ENCODE data around the gene NEK10. TPM values are rescaled to one million over a fixed set of nuclear protein-coding genes. Genes with fewer than 3 reads are reported as not detected.

Gene NEK10
- total RNA-seq, 2 experiments from 2014 or later = 0.19 to 0.57 TPM

- H3K4me3 Mint-ChIP-seq = no peak overlapping the region
- CTCF ChIA-PET = no interaction called here
These were observed 278.7 kb downstream of the NEK10 start for GRCh38 chr3:27090275-27091041.

GRCh38 chr3:27089645-27090044 is 279.5 kb downstream of the NEK10 start:
- Mint-ChIP-seq H3K27me3 (peaks cover 5% of the 10 kb centered on the region), H3K9me3 (ENCODE audit: low read depth) (no peaks in the 10 kb centered on the region), H3K4me1 (no peaks in the 10 kb centered on the region), H3K4me3 (no peak overlapping the region), H3K36me3 (ENCODE audit: low read depth) (no peaks in the 10 kb centered on the region), H3K27ac (no peak overlapping the region)
- ChIA-PET CTCF (interaction anchor here (0.6 kb wide), 1 partner anchor 702 kb away, joined by 3 read pairs; no protein-coding TSS in a partner anchor), POLR2A (no interaction called here)
- DNase-seq (no peak), ATAC-seq (no peak)
- intact Hi-C loops (cut with DNase I, micrococcal nuclease) = no loop called here

More at GRCh38 chr3:27090275-27091041, 278.7 kb downstream of the NEK10 start:
- Mint-ChIP-seq H3K27me3 (peaks cover 1% of the 10 kb centered on the region), H3K9me3 (ENCODE audit: low read depth) (no peaks in the 10 kb centered on the region), H3K27ac (no peak overlapping the region), H3K4me1 (no peaks in the 10 kb centered on the region), H3K36me3 (ENCODE audit: low read depth) (no peaks in the 10 kb centered on the region)
- POLR2A ChIA-PET = no interaction called here
- intact Hi-C loops (cut with DNase I, micrococcal nuclease) = no loop called here
- no peak for ATAC-seq
- no peak for DNase-seq

GRCh38 chr3:27089068-27089467 is 280.1 kb downstream of the NEK10 start:
- intact Hi-C loops (cut with DNase I, micrococcal nuclease) = no loop called here
- ChIA-PET POLR2A (no interaction called here), CTCF (interaction anchor here (0.6 kb wide), 1 partner anchor 703 kb away, joined by 3 read pairs; no protein-coding TSS in a partner anchor)
- no peaks in the 10 kb centered on the region for H3K9me3 Mint-ChIP-seq (ENCODE audit: low read depth)
- no peak overlapping the region for H3K4me3 Mint-ChIP-seq
- H3K27ac Mint-ChIP-seq = no peak overlapping the region
- no peaks in the 10 kb centered on the region for H3K4me1 Mint-ChIP-seq
- no peak for ATAC-seq
- H3K36me3 Mint-ChIP-seq (ENCODE audit: low read depth) = no peaks in the 10 kb centered on the region
- DNase-seq = no peak
- peaks cover 5% of the 10 kb centered on the region for H3K27me3 Mint-ChIP-seq

GRCh38 chr3:27085829-27086730 is 283.1 kb downstream of the NEK10 start:
- Mint-ChIP-seq H3K9me3 (ENCODE audit: low read depth) (no peaks in the 10 kb centered on the region), H3K27ac (no peak overlapping the region), H3K4me3 (no peak overlapping the region), H3K36me3 (ENCODE audit: low read depth) (no peaks in the 10 kb centered on the region), H3K27me3 (peaks cover 5% of the 10 kb centered on the region), H3K4me1 (no peaks in the 10 kb centered on the region)
- no peak for ATAC-seq
- POLR2A ChIA-PET = no interaction called here
- CTCF ChIA-PET = no interaction called here
- no peak for DNase-seq
- intact Hi-C loops (cut with DNase I, micrococcal nuclease) = no loop called here

GRCh38 chr3:27081992-27082607 is 287.1 kb downstream of the NEK10 start:
- no peaks in the 10 kb centered on the region for H3K9me3 Mint-ChIP-seq (ENCODE audit: low read depth)
- POLR2A ChIA-PET = no interaction called here
- H3K4me3 Mint-ChIP-seq = no peak overlapping the region
- peaks cover 5% of the 10 kb centered on the region for H3K27me3 Mint-ChIP-seq
- intact Hi-C loops (cut with DNase I, micrococcal nuclease) = no loop called here
- no peak for DNase-seq
- no peaks in the 10 kb centered on the region for H3K36me3 Mint-ChIP-seq (ENCODE audit: low read depth)
- H3K4me1 Mint-ChIP-seq = no peaks in the 10 kb centered on the region
- CTCF ChIA-PET = no interaction called here
- H3K27ac Mint-ChIP-seq = no peak overlapping the region
- no peak for ATAC-seq

GRCh38 chr3:27081566-27081965 is 287.6 kb downstream of the NEK10 start:
- Mint-ChIP-seq H3K4me3 (no peak overlapping the region), H3K9me3 (ENCODE audit: low read depth) (no peaks in the 10 kb centered on the region), H3K27me3 (peaks cover 5% of the 10 kb centered on the region), H3K27ac (no peak overlapping the region), H3K4me1 (no peaks in the 10 kb centered on the region), H3K36me3 (ENCODE audit: low read depth) (no peaks in the 10 kb centered on the region)
- ATAC-seq = no peak
- CTCF ChIA-PET = no interaction called here
- intact Hi-C loops (cut with DNase I, micrococcal nuclease) = no loop called here
- POLR2A ChIA-PET = no interaction called here
- DNase-seq = no peak

- ChIA-PET CTCF (no interaction called here), POLR2A (interaction anchor here (0.6 kb wide), 1 partner anchor 762 kb away, joined by 13 read pairs; no protein-coding TSS in a partner anchor)
- H3K4me1 Mint-ChIP-seq = no peaks in the 10 kb centered on the region
- DNase-seq (no peak), ATAC-seq (no peak)
- intact Hi-C loops (cut with DNase I, micrococcal nuclease) = no loop called here
- peaks cover 2% of the 10 kb centered on the region for H3K27me3 Mint-ChIP-seq
- H3K4me3 Mint-ChIP-seq = no peak overlapping the region
- no peaks in the 10 kb centered on the region for H3K36me3 Mint-ChIP-seq (ENCODE audit: low read depth)
- H3K9me3 Mint-ChIP-seq (ENCODE audit: low read depth) = no peaks in the 10 kb centered on the region
- no peak overlapping the region for H3K27ac Mint-ChIP-seq
These were observed 289.0 kb downstream of the NEK10 start for GRCh38 chr3:27080258-27080525.

- Mint-ChIP-seq H3K36me3 (ENCODE audit: low read depth) (no peaks in the 10 kb centered on the region), H3K27me3 (peaks cover 3% of the 10 kb centered on the region), H3K4me3 (no peak overlapping the region), H3K4me1 (no peaks in the 10 kb centered on the region), H3K27ac (no peak overlapping the region), H3K9me3 (ENCODE audit: low read depth) (no peaks in the 10 kb centered on the region)
- DNase-seq = no peak
- intact Hi-C loops (cut with DNase I, micrococcal nuclease) = no loop called here
- ChIA-PET POLR2A (no interaction called here), CTCF (no interaction called here)
- ATAC-seq = no peak
These were observed 289.5 kb downstream of the NEK10 start for GRCh38 chr3:27079427-27080257.

GRCh38 chr3:27078246-27078913 is 290.8 kb downstream of the NEK10 start:
- CTCF ChIA-PET = no interaction called here
- Mint-ChIP-seq H3K27me3 (peaks cover 7% of the 10 kb centered on the region), H3K4me3 (no peak overlapping the region), H3K4me1 (no peaks in the 10 kb centered on the region), H3K27ac (no peak overlapping the region), H3K36me3 (ENCODE audit: low read depth) (no peaks in the 10 kb centered on the region), H3K9me3 (ENCODE audit: low read depth) (no peaks in the 10 kb centered on the region)
- DNase-seq = no peak
- intact Hi-C loops (cut with DNase I, micrococcal nuclease) = no loop called here
- POLR2A ChIA-PET = no interaction called here
- no peak for ATAC-seq

- Mint-ChIP-seq H3K27ac (no peak overlapping the region), H3K4me3 (no peak overlapping the region), H3K36me3 (ENCODE audit: low read depth) (no peaks in the 10 kb centered on the region), H3K9me3 (ENCODE audit: low read depth) (no peaks in the 10 kb centered on the region), H3K4me1 (no peaks in the 10 kb centered on the region), H3K27me3 (peaks cover 10% of the 10 kb centered on the region)
- ChIA-PET POLR2A (no interaction called here), CTCF (no interaction called here)
- intact Hi-C loops (cut with DNase I, micrococcal nuclease) = no loop called here
- DNase-seq (no peak), ATAC-seq (no peak)
These were observed 292.2 kb downstream of the NEK10 start for GRCh38 chr3:27076815-27077630.
